Muscle layer of duodenum (tissue), 2 donors: ENCODE results near the gene ZDHHC23.

ENCODE experiments used
- H3K27ac ChIP-seq: one replicate; pipeline ENCODE4 v1.7.0; 2013; ENCODE audit warnings: mild to moderate bottlenecking, low read length
- H3K27me3 ChIP-seq: one replicate; pipeline ENCODE4 v1.7.0; 2013; ENCODE audit warnings: low read depth, mild to moderate bottlenecking, control low read depth, low read length
- H3K36me3 ChIP-seq, 2 donors: one replicate each; pipeline ENCODE4 v1.7.0; 2013; ENCODE audit warnings: low read length in 2 of 2, control low read depth in 1 of 2, mild to moderate bottlenecking in 1 of 2; ENCODE audit not compliant: insufficient read depth in 2 of 2, control insufficient read depth in 1 of 2
- H3K4me1 ChIP-seq, 2 donors: one replicate each; pipeline ENCODE4 v1.7.0; 2013; ENCODE audit warnings: low read length in 2 of 2, mild to moderate bottlenecking in 2 of 2, control low read depth in 1 of 2, moderate library complexity in 1 of 2; ENCODE audit not compliant: insufficient read depth in 2 of 2, control insufficient read depth in 1 of 2
- H3K4me3 ChIP-seq, 2 donors: one replicate each; pipeline ENCODE4 v1.7.0; 2013; ENCODE audit warnings: low read length in 2 of 2, low read depth in 1 of 2, mild to moderate bottlenecking in 1 of 2
- H3K9me3 ChIP-seq, 2 donors: one replicate each; pipeline ENCODE4 v1.7.0; 2013; ENCODE audit warnings: low read length in 2 of 2, control low read depth in 1 of 2, mild to moderate bottlenecking in 1 of 2; ENCODE audit not compliant: control insufficient read depth in 1 of 2
- donor health status: healthy.

ZDHHC23 gene, protein sequence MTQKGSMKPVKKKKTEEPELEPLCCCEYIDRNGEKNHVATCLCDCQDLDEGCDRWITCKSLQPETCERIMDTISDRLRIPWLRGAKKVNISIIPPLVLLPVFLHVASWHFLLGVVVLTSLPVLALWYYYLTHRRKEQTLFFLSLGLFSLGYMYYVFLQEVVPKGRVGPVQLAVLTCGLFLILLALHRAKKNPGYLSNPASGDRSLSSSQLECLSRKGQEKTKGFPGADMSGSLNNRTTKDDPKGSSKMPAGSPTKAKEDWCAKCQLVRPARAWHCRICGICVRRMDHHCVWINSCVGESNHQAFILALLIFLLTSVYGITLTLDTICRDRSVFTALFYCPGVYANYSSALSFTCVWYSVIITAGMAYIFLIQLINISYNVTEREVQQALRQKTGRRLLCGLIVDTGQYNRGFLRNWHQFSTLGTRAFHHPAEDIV

DNA sequence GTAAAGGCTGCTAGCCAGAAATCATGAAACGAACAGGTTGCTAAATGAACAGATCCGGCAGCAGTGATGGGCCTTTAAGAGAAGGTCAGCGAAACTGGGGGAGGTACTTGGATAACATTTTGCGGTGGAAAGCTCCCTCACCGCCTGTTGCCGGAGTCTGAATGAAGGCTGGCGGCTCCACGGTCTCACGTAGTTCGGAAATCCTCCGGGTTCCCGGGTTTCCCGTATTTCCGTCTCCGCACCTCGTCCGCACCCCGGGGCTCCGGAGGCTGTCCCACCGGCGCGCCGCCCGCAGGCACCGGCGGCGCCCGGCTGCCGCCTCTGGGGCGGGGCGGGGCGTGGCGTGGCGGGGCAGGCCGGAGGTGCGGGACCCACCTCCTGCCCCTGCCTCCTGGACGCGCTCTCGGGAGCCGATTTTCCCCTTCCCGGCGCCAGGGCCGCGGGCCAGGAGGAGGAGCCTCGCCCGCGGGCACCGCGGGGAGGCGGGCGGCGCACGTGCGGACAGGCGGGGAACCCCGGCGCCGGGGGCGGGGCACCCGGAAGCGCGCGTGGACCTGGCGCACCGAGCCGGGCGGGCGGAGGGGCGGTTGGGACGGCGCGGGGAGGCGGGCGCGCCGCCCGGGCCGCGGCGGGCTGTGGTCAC is at the start of gene ZDHHC23:
Gene ZDHHC23, plus strand, starts transcription at position 642 of the 643 bp plus-strand sequence. CDS start 790 bp downstream, outside the sequence.
- peak within 1 kb of the TSS; percentile 14 for H3K27ac ChIP-seq
- H3K4me3 ChIP-seq: peak within 1 kb of the TSS; percentile 72 to 89
- no peaks in the 10 kb centered on the region for H3K27me3 ChIP-seq

DNA sequence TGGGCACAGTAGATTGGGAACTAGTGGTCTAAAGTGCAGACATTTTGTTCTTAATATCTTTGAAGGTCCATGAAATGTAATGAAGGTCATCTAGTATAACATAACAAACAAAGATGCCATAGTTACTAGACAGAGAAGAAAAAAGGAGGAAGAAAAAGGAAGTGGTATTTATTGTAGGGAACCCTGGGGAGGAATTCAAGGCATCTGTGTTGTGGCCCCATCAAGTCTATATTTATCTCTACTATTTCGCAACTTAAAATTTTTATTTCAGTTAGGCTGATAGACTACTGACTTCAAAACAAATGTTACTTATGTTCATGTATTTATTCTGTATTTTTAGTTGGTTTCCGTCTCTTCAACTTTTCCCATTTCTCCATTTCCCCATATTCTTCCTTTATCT is 48.9 kb upstream of the ZDHHC23 start:
- Histone ChIP-seq H3K27ac (no peak overlapping the region), H3K4me1 (peaks cover 0 to 4% of the 10 kb centered on the region in 2 donors), H3K9me3 (no peaks in the 10 kb centered on the region), H3K27me3 (no peaks in the 10 kb centered on the region), H3K4me3 (no peak overlapping the region), H3K36me3 (no peaks in the 10 kb centered on the region)

More for the DNA sequence above, at the start of gene ZDHHC23:
- Histone ChIP-seq H3K36me3 (no peaks in the 10 kb centered on the region), H3K9me3 (no peaks in the 10 kb centered on the region), H3K4me1 (peaks cover 0 to 8% of the 10 kb centered on the region in 2 donors)

DNA sequence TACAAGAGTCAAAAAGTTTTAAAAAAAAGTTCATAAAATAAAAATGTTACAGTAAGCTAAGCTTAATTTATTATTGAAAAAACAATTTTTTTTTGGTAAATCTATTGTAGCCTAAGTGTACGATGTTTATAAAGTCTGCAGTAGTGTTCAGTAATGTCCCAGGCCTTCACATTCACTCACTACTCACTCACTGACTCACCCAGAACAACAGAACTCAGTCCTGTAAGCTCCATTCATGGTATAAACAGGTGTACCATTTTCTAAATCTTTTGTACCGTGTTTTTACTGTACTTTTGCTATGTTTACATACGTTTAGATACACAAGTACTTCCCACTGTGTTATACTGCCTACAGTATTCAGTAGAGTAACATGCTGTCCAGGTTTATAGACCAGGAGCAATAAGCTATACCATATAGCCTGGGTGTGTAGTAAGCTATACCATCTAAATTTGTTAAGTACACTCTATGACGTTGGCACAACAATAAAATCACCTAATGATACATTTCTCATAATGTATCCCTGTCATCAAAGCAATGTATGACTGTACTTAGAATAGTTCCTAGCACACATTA is 41.2 kb upstream of the ZDHHC23 start:
- H3K27ac ChIP-seq: no peak overlapping the region

DNA sequence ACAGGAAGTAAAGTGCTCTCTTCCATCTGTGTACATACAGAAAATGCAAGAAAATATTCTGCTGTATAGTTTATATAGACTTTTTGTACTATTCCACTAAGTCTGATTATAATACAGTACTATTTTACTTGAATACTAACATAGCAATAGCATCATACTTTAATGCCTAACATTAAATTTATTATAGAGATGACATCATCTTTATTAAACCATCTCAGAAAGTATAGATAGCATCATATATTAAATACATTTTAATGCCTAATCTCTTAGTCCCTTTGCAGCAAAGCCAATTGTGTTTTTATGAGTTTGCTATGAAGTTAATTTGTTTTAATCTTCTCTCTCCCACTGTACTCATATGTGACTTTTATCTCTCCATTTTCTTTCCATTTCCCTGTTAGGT is 39.7 kb upstream of the ZDHHC23 start:
- Histone ChIP-seq H3K36me3 (no peaks in the 10 kb centered on the region), H3K27ac (no peak overlapping the region), H3K27me3 (no peaks in the 10 kb centered on the region), H3K4me3 (no peak overlapping the region), H3K9me3 (no peaks in the 10 kb centered on the region), H3K4me1 (no peaks in the 10 kb centered on the region)

More for the DNA sequence above, 41.2 kb upstream of the ZDHHC23 start:
- H3K4me3 ChIP-seq: no peak overlapping the region
- no peaks in the 10 kb centered on the region for H3K9me3 ChIP-seq
- H3K36me3 ChIP-seq: no peaks in the 10 kb centered on the region
- H3K4me1 ChIP-seq: no peaks in the 10 kb centered on the region
- H3K27me3 ChIP-seq: no peaks in the 10 kb centered on the region

DNA sequence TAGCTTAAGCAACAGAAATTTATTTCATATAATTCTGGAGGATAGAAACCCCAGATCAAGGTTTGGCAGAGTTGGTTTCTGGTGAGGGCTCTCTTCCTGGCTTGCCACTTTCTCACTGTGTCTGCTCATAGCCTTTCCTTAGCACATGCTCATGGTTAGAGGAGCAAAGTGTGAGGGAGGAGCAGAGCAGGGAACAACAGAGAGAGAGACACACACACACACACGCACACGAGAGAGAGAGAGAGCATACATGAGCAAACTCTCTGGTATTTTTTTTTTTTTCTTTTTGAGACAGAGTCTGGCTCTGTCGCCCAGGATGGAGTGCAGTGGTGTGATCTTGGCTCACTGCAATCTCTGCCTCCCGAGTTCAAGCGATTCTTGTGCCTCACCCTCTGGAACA is 36.8 kb upstream of the ZDHHC23 start:
- no peaks in the 10 kb centered on the region for H3K36me3 ChIP-seq
- H3K27ac ChIP-seq: no peak overlapping the region
- no peaks in the 10 kb centered on the region for H3K27me3 ChIP-seq
- no peak overlapping the region for H3K4me3 ChIP-seq
- H3K9me3 ChIP-seq: no peaks in the 10 kb centered on the region
- H3K4me1 ChIP-seq: no peaks in the 10 kb centered on the region

DNA sequence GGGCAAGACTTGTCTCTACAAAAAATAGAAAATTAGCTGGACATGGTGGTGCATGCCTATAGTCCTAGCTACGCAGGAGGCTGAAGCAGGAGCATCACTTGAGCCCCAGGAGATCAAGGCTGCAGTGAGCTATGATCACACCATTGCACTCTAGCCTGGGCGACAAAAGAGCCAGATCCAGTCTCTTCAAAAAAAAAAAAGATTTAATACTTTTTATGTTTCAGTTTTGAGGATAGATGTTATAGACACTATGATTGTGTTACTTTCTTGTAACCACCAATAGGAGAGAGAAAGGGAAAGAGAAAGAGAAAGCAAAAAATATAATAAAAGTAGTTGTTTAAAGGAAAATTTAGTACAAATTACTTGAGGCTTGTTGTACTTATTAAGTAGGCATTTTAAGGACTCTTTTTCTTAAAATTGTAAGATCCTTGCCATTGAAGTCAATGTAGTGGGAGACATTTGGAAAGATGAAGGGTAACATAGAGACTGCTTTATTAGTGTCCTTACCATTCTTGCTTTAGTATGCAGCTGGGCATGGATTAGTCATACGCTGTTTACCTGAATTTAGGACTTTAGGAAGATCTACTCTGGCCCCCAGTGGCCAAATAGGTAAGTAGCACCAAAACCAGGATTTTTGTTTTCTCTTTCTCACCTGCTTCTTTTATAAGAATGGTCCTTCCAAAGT is 35.1 kb upstream of the ZDHHC23 start:
- Histone ChIP-seq H3K4me3 (no peak overlapping the region), H3K4me1 (no peaks in the 10 kb centered on the region), H3K9me3 (no peaks in the 10 kb centered on the region), H3K36me3 (no peaks in the 10 kb centered on the region), H3K27me3 (no peaks in the 10 kb centered on the region), H3K27ac (no peak overlapping the region)

DNA sequence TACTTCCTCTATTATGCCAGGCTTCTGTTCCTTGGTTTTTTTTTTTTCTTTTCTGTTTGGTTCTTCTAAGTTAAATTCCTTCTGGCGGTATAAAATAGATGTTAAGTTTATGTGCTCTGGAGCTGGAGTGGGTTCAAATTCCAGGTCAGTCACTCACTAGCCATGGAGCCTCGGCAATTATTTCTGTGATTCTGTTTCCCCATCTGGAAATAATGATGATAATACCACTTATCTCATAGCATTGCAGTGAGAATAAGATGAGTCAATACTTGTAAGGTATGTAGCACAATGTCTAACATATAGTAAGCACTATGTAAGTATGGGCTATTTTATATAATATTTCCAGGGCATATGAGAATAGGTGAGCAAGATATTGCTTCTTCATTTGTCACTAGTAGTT is 33.2 kb upstream of the ZDHHC23 start:
- Histone ChIP-seq H3K36me3 (no peaks in the 10 kb centered on the region), H3K27ac (no peak overlapping the region), H3K4me1 (no peaks in the 10 kb centered on the region), H3K27me3 (no peaks in the 10 kb centered on the region), H3K4me3 (no peak overlapping the region), H3K9me3 (no peaks in the 10 kb centered on the region)

DNA sequence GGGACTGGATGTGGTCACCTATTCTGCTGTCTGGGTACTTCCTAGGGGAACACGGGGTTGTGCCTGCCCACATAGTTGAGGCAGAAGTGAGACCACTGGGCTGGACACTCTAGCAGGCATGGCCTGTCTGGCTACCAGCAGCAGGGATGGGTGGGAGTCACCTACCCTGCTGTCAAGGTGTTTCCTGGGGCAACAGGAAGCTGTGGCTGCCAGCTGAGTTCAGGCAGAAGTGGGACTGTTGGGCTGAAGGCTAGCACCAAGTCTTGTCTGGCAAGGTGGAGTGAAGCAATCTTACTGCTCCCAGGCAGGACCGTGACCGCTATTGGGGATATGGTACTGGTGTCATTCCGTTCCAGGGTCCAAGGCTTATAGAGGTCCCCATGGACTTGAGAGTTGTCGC is 20.3 kb upstream of the ZDHHC23 start:
- H3K9me3 ChIP-seq: peaks cover 0 to 19% of the 10 kb centered on the region in 2 donors
- no peaks in the 10 kb centered on the region for H3K36me3 ChIP-seq
- H3K27ac ChIP-seq: no peak overlapping the region
- no peaks in the 10 kb centered on the region for H3K27me3 ChIP-seq
- H3K4me3 ChIP-seq: no peak overlapping the region
- no peaks in the 10 kb centered on the region for H3K4me1 ChIP-seq

DNA sequence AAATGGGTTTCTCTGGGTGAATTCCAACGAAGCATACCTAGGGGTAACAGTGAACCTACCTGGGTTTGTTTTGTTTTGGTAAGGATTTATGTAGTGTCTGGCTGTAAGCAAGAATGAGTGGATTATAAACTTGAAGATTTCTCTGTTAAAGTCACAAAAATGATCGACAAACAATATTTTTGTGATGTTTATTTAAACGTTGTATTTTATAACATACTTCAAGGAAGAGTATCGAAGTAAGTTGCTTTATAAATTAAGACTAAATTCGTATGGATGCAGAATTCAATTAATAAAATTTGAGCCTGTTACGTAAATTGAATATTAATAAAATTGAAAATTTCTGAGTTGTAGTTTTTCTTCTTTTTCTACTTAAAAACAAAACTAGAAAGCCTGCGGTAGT is 982 bp upstream of the ZDHHC23 start:
- Histone ChIP-seq H3K4me3 (peak overlapping the region; percentile 64 to 72), H3K9me3 (no peaks in the 10 kb centered on the region), H3K27ac (no peak overlapping the region), H3K4me1 (peaks cover 0 to 8% of the 10 kb centered on the region in 2 donors), H3K27me3 (no peaks in the 10 kb centered on the region), H3K36me3 (no peaks in the 10 kb centered on the region)

DNA sequence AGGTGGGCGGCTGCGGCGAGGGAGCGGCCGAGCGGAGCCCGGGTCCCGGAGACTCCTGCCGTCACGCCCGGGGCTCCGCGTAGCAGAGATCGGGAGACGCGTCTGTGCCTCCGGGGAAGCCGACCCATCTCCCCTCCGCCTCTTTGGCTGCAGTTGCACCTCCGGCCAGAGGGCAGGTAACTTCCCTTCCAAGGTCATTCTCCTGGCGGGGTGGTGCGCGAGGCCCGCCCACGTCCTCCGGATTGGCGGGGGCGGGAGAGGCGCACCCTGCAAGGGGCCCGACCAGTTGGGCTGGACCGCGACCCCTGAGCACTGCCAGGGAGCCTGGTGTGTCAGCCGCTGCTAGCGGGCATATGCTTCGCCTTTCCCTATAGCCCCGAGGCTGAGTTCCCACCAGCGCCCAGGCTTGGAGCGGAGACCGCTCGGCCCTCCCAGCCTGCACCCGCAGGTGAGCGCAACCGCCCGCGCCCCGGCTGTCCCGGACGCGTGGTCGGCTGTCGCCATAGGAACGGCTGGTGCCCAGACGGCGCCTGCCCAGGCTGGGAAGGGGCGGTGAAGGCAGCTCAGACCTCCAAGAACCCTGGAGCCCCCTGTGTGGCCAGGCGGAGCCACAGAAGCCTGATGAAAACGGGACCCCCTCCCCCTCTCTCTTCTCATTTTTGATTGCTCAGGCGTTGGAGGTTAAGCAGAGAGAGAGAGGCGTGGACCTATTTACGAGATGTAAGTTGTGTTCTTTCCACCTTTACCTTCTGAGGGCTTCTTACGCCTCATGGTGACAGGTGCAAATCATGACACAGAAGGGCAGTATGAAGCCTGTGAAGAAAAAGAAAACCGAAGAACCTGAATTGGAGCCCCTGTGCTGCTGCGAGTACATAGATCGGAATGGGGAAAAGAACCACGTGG is 453 bp downstream of the ZDHHC23 start:
- Histone ChIP-seq H3K36me3 (no peaks in the 10 kb centered on the region), H3K27ac (peak overlapping the region; percentile 14), H3K27me3 (no peaks in the 10 kb centered on the region), H3K4me3 (peak overlapping the region; percentile 65 to 89), H3K4me1 (peaks cover 0 to 8% of the 10 kb centered on the region in 2 donors), H3K9me3 (no peaks in the 10 kb centered on the region)
